Activated T-cell treated with anti-CD3 and anti-CD28 coated beads, Interleukin-2, amount 50 U/mL, for 48 hours (primary cell): Measurements from ENCODE around the gene PNPO.
"Not testable (repeated sequence)": the region's sequence is repeated elsewhere in the genome, so short reads cannot be mapped to it uniquely, and the experiment has no call there.

Experiments used
- DNase-seq, 2 experiments: peaks; one replicate each; pipeline ENCODE4 v3.0.0-alpha.2; 2020

Gene PNPO

DNA sequence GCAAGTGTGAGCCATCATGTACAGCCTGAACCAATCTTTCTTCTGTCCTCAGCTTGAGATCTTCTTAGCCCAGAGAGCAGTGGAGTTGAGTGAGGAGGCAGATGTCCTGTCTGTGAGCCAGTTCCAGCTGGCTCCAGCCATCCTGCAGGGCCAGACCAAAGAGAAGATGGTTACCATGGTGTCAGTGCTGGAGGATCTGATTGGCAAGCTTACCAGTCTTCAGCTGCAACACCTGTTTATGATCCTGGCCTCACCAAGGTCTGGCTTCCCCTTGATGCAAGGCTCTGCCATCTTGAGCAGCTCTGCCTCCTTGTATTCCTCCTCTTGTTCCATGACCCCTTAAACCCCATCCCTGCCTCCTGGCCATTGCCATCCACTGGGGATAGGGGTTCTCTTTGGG, 39.2 kb downstream of the PNPO start:
- no peak for DNase-seq

DNA sequence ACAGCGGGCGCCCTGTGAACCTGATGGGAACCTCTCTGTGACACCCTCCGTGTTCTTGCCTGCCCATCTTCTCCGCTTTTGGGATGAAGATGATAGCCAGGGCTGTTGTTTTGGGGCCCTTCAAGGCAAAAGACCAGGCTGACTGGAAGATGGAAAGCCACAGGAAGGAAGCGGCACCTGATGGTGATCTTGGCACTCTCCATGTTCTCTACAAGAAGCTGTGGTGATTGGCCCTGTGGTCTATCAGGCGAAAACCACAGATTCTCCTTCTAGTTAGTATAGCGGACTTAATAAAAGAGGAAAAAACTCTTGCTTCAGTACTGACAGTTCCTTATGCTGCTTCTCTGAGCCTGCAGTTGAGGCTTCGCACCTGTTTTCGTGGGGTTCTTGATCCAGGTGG, 40.1 kb downstream of the PNPO start:
- no peak for DNase-seq

DNA sequence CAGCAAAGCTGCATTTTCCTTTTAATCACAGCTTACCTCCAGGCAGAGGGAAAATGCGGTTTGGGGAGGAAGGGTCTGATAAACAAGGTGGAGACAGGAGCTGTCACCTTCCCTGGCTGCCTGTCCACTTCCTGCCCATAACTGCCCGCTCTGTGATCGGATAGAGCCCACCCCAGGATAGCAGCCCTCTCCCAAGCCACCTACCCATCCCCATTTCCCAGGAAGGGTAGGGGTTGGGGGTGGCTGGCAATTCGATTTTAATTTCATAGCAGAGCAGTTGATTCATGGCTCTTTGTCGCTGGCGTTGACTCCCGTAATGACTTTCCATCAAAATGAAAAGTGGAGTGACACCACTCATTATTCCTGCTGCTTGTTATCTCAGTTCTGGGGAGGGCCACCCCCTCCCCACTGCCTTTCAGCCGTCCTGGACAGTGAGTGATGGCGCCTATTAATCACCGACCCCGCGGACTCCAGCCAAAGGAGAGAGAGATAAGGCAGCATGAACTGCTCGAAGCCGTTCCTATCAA, 40.8 kb downstream of the PNPO start:
- no peak for DNase-seq

DNA sequence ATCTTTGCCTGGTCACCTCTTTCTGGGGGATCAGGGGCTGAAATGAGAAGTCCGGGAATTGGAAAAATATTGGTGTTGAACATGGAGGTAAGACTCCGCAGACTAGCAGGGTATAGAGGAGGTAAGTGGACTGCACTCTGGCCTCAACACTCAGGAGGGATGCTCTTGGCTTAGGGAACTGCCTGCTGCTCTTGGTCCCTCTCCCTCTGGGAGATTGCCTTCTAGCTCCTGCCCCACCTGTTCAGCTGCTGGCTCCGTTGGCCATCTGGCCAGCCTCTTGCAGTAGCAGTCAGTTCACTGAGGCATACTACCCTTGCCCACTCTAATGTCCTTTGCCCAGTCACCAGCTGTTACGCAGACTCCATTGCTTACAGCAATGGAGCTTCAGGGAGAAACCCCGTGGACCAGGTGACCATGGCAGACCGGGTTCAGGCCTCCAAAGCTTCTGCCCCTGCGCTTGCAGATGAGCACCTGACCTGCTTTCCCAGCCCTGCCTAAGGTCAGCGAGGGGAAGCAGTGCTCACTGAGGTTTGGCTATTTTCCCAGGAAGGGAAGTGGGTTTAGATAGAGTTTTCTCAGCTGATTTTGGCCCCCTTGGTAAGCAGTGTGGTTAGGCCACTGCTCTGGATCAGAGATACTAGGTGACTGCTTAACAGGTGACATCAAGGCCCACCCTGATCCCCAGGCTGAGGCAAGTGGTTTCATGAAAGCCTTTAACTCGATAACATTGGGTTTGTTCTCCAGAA, 41.4 kb downstream of the PNPO start:
- DNase-seq = no peak

DNA sequence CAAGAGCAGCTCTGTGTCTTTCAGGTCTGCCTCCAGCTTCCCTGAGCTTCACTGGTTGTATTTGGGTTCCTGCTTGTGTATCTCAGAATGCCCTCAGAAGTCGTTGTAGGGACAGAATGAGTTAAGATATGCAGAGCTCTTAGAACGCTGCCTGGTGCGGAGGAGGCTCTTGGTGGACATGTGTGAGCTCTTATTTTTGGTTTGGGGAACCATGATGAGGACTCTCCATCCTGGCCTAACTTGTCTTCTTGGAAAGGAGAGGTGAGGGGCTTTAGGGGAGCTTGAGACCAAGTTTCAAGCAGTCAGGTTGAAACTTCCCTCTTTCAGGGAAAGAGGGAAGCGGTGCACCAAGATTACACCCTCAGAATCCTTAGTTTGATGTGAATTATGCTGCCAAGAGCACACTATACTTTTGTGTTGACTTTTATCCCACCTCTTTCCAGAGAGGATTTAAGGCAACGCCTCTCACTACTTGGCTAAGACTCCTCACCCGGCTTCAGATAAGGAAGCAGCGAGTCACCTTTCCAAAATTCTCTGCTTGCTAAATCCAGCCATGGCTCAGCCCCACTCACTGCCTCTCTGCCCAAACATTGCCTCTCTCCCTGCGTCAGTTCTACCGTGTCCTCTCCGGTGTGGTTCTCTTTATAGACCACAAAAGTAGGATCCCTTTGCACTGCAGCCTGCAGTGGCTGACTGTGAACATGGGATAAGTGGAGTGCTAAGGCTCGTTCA, 42.3 kb downstream of the PNPO start:
- no peak for DNase-seq

DNA sequence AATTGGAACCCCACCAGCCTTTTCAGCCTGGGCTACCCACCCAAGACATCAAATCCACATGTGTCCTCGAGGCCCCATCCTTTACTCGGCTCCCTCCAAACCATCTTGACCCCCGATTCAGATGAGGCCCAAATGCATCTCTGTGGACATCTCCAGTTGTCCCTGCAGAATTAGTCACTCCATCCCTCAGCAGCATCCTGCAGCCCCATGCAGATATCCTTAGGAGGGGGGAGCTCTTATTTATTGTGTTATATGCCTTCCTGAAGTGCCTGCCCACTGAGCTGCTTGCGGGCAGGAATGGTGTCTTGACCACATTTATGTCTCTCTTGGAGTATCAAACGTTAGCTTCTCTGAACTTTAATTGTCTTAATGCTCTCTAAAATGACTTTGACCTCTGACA, 45.1 kb downstream of the PNPO start:
- DNase-seq = no peak

DNA sequence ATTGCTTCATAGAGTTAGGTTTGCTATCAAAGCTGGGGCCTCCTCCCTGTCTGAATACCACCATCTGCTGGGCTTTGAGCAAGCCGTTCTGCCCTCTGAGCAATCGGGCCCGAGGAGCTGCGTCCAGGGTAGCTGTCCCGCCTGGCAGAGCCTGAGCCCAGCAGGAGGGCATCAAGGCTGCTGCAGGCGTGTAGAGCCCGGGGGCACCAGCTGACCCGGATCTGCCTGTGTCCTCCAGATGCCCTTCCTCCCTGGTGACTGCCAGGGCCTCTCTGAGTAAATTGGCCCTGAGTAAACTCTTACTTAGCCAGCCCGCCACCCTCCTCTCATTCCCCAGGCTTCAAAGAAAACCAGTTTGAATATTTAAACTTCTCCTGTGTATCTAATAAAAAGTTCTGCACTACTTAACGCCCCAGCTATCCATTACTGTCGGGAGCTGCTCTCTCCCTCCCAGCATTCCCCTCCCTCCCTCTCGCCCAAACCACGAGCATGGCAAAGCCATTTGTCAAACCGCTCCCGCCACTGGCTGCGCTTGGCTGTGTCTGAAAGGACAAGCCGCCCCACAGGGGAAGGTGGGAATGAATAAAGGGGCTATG, 46.0 kb downstream of the PNPO start:
- DNase-seq = no peak

DNA sequence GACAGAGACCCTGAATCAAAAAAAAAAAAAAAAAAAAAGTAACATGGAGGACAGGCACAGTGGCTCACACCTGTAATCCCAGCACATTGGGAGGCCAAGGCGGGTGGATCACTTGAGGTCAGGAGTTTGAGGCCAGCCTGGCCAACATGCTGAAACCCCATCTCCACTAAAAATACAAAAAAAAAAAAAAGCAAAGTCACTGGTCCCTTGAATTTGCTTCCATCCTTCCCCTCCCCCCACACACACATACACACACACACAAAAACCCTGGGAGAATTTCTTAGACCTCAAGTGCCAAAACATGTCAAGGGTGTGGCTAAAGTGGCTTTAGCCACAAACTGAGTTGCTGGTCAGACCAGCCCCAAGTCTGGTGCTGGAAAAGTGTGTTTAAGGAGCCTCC, 47.1 kb downstream of the PNPO start:
- not testable (repeated sequence) for DNase-seq

DNA sequence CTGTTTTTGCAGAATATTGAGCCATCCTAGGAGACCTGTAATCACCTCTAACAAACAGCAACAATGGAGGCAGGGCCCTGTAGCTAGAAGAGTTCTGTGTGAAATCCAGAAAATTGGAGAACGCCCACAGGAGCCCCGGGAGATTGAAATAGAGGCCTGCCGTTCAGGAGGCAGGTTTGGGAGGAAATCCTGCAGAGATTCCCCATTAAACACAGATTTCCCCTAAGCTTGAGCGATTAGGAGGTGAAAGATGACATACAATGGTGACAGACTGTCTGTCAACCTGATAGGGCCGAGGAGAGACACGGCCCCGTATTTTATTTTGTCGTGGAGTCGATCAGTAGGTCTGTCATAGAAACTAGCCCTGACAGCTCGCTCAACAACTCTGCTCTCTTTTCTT, 47.8 kb downstream of the PNPO start:
- DNase-seq = no peak

DNA sequence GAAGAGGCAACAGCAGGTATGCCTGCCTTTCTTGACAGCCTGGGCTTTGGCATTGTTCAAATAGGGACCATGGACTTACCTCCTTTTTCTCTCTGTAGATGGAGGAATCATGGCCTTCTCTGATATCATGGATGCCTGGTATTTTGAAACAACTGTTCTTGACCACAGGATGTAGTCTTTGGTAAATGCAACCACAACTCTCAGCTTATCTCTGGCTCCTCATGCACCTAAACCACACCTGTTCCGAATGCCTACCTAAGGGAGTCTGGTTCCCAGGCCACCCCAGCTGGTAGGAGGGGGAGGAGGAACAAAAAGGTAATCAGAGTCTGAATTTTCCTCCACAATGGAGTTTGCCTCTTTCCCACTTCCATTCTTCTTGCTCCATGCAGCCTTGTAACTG, 48.3 kb downstream of the PNPO start:
- no peak for DNase-seq

DNA sequence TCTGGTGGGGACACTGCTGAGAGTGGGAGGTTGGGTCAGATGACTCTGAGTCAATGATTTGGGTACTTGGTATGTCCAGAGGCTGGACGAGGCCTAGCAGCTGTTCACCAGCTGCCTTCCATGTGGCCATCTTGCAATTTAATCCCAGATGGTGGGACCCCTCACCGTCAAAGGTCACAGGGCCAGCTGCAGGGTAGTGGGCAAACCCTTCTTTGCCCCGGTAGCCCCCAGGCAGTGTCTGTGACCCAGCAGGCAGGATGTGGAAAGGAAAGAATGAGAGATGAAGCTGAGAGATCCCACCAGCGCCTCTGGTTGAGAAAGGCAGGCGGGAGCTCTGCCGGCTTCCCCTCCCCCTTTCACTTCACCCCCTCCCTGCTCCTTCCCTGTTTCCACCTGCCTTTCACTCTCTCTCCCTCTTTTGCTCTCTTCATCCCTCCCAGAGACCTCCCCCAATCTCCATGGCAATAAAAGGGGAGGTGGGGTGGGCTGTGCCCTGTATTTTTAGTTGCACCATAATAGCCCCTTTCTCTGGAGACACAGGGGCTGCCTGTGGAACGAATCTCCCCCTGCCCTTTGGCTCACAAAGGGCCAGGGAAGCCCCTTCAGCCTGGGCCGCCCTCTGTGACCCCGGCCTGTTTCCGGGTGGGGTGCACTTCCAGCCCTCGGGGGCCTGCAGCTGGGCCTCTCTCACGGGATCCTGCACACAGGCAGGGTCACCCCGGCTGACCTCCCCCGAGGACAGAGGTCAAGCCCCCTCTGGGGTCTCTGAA, 49.8 kb downstream of the PNPO start:
- DNase-seq = no peak

DNA sequence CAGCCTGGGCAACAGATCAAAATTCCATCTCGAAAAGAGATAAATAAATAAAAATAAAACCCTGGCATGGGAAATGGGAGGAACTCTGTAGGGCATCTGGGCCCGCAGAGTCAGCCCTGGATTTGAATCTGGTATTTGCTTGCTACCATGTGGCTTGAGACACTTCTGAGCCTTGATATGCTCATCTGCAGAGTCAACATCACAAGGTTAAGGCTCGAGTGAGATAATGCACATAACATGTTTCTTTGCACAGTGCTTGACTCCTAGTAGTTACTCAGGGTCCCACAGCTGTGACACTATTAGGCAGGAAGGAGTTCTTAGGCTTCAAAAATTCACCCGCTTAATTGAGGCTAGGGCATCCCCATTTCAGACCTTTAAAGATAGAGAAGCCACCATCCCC, 50.8 kb downstream of the PNPO start:
- no peak for DNase-seq

DNA sequence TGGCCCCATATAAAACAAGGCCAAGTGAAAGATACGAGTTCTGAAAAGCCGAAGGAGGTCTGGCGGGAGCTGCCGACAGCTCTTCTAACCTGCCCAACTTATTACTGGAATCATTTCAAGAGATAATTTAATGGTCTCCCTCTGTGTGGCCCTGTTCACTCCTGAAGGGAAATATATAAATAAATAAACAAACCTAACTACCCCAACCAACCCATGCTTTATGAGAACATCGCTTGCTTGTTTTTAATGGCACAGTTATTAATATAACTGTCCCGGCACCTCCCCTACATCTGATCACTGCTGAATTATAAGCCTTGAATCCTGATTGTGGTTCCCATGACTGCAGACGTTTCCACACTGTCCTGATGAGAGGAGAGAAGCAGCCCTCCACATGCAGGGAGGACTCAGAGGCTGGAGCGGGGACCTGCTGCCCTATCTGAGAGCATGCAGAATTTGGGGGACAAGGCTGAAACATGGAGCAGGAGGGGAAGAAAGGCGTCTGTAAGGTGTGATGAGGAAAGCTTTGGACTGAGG, 51.7 kb downstream of the PNPO start:
- DNase-seq = no peak

DNA sequence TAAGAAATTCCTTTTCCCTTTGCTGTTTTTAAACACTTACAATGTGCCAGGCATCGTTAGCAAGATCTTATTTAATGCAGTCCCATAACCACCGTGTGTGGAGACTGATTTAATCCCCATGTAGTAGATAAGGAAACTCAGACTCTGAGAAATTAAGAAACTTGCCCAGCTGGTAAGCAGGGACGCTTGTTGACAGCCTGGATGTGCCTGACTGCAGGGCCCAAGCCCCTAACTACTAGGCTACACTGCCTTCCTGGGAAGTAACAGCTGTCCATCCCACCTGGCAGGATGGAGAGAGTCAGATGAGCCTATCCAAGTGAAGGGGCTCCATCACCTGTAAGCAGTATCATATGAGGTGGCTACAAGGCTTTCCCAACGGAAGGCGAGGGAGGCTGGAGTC, 52.6 kb downstream of the PNPO start:
- DNase-seq = no peak

DNA sequence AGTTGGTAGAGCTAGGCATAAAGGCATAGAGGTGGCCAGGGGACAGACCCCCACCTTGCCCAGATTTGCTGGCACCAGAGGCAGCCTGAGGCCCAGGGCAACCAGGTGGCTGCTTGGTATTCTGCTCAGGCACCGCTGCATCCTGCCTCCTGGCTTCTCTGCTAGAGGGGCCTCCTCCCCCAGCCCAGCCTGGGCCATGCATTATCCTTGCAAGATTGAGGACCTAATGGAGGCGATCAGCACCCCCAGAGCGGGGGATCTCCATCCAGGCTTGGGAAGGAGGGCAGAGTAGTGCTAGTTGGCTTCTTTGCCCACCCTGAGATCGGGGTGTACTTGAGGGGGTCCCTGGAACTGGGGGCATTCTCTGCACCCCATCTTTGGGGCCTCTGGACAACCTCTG, 53.4 kb downstream of the PNPO start:
- DNase-seq = no peak

DNA sequence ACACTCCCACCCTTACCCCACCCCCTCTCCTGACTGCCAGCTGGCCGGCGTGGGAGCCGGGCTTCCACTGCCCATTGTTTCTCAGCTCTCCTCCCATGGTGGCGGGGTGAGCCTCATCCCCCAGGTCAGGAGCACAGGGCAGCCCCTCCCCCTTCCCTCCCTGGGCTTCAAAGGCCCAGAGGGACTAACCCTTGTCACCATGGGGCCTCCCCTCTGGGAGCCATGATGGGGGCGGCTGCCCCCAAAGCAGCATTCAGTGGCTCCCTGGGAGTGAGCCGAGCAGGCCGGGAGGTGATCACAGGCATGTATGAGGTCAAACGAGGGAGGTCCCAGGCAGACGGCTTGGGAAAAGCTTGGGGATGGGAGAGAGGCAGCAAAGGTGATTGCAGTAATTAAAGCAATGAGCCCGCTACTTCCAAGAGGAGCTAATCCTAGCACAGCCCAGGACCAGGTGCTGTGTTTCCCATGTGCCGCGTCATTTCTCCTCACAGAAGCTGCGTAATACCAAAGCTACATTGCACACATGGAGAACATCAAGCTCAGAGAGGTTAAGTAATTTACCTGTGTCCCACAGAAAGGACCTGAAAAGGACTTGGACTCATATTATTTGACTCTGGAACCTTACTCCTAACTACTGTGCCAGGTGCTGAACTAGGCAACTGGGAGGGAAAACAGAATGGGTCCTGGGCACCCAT, 54.0 kb downstream of the PNPO start:
- DNase-seq = no peak

DNA sequence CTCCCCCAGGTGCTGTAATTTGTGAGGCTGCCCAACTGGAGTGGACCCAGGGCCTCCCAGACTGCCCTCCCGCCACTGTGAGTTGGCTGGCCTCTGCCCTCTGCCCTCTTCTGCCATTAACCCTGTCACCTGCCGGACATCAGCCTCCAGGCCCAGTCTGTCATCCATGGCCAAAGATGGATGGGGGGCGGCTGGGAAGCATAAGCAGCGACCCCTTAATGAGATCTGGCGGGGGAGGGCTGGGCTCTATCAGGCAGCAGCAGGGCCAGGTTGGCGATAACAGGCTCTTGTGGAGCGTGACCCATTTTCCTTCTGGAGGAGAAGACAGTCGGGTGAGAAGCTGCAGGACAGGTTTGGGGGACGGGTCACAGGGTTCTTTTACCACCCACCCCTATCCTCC, 54.8 kb downstream of the PNPO start:
- DNase-seq = no peak

DNA sequence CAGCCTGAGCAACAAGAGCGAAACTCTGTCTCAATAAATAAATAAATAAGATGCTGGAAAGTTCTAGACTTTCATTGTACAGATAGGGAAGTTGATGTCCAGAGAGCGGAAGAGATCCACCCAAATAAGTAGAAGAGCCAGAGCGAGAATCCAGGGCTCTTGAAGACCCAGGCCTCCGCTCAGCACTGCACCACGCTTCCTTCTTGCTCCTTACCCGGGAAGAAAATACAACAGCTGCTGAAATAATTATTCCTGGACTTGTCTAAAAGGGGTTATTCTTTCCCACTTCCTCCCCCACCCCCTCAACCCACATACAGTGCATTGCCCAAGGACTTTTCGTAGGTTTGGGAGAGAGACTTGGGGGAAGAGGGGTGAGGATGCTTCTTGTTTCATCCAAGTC, 56.2 kb downstream of the PNPO start:
- DNase-seq = no peak

DNA sequence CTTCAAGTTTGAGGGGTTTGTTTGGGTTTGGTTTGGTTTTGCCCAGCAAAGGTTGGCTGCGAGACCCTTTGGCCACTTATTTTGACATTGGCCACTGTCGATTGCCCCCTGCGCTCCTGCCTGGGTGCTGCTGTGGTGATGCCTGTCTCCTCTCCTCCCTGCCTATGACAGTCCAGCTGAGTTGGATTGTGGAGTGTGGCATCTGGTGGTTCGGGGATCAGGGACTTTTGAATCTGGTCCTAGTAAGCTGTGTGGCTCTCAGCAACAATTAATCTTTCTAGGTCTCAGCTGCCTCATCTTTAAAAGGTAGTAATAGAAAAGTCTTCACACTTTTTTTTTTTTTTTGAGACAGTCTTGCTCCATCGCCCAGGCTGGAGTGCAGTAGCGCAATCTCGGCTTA, 56.7 kb downstream of the PNPO start:
- DNase-seq = no peak
